GM21737 (cell line): ENCODE data around the gene TXNDC15.
"Not testable (repeated sequence)": the region's sequence is repeated elsewhere in the genome, so short reads cannot be mapped to it uniquely, and the experiment has no call there.

Source experiments
- ATAC-seq: cut with Tn5 transposase; IDR thresholded peaks from one replicate; pipeline ENCODE4 v1.9.1; 2021; ENCODE audit warnings: mild to moderate bottlenecking, moderate library complexity; ENCODE audit not compliant: unreplicated experiment

TXNDC15 gene, protein sequence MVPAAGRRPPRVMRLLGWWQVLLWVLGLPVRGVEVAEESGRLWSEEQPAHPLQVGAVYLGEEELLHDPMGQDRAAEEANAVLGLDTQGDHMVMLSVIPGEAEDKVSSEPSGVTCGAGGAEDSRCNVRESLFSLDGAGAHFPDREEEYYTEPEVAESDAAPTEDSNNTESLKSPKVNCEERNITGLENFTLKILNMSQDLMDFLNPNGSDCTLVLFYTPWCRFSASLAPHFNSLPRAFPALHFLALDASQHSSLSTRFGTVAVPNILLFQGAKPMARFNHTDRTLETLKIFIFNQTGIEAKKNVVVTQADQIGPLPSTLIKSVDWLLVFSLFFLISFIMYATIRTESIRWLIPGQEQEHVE

DNA sequence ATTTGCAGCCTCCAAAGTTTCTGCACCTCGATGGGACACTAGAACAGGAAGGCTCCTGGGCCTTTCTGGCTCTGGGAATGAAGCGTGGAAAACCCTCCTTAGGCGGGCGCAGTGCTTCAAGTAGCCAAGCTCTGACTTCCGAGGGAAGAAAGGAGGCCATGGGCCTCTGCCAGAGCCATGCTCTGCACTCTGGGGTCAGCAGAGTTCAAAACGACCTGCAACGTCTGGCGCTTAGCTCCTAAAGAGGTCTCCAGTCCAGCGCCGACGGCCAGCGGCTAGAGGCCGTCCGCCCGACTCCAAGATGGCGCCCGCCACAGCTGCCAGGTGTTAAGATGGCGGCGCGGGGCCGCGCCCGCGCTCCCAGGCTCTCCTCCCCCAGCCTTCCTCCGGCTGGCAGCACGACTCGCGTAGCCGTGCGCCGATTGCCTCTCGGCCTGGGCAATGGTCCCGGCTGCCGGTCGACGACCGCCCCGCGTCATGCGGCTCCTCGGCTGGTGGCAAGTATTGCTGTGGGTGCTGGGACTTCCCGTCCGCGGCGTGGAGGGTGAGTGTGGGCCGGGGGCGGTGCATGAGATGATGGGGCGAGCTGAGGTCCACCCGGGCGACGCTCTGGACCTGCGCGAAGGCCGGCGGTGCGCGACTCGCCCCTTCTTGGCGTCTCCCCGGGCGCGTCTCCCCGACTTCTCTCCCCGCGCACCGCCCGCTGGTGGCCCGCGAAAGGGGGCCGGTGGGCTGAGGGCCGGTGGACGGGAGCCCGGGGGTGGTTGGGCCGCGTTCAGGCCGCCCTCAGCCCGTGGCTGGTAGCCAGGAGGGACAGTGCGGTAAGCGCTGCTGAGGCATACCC is at the start of gene TXNDC15:
Gene TXNDC15, plus strand, starts transcription at position 385 of the 844 bp plus-strand sequence. Its CDS starts 57 bp downstream, at position 442.
- ATAC-seq, result peak; percentile 77

DNA sequence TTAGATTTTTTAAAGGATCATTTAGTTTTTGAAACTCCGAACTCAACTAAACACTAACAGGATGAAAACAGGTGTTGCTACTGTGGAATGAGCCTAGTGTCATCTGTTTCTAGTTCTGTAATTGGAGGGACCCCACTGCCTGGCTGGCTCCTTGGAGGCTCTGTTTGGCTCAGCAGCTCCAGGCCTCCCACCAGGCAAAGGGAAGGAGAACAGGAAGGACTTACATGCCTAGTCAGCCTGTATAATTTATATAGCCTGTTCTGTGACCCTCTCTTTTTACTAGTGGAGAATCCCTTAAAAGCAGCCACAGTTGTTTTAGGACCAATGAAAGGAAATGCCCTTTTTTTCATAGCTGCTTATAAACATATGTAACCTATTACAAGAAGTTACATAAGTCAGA is 49.5 kb upstream of the TXNDC15 start:
- no peak for ATAC-seq

DNA sequence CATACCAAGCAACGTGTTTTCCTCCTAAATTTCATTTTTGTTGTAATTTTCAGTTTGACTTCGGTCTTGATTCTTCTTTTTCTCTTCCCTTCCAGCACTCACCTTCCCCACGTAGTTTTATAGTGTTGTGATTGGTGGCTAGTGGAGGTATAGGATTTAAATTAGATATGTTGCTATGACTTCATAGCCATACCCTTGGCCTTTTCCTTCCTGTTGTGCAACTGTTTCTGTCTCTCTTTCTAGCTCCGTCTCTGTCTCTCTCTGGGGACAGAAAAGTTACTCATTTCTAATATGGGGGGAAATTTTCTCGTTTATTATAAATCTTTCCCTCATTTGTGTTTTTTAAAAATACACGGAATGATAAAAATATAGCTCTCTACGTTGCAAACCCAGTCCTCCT is 49.0 kb upstream of the TXNDC15 start:
- ATAC-seq, result no peak

DNA sequence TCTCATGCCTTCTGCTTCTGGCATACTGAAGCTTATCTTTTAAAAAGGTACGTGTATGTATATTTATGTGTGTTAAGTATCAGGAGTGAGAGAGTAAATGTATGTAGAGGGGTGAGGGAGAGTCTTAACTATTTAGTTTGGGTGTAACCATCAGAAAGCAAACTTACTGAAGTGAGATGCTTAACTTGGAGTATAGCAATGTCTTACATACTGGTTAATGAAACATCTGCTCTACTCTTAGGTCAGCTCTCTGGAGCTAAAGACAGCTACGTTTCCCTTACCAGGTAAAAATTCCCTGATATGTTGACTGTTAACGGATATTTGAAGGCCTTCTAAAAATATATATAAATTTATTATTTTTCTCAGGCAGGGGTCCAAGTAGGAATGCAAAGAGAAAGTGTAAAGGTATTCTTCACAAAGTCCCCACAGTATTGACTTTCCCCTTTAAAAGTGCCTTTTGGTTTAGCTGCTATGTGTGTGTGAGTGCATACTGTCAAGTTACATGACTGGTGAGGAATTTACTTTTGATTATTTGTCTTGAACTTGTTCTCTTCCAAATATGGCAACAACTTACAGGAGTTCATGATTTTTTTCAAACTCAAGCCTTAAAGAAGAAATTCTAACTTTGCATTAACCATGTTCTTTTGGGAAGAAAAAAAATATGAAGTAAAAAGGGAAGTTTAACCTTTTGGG is 40.7 kb upstream of the TXNDC15 start:
- ATAC-seq, result no peak

DNA sequence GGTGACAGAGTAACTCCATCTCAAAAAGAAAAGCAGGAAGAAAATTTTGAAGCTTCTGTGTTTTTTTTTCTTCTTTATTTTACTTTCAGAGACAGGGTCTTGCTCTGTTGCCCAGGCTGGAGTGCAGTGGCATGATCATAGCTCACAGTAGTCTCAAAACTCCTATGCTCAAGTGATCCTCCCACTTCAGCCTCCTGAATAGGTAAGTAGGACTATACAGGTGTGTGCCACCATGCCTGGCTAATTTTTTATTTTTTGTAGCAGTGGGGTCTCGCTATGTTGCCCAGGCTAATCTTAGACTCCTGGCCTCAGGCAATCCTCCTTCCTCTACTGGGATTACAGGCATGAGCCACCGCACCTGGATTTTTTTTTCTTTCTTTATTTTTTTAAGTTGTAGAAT is 38.5 kb upstream of the TXNDC15 start:
- ATAC-seq, result no peak

DNA sequence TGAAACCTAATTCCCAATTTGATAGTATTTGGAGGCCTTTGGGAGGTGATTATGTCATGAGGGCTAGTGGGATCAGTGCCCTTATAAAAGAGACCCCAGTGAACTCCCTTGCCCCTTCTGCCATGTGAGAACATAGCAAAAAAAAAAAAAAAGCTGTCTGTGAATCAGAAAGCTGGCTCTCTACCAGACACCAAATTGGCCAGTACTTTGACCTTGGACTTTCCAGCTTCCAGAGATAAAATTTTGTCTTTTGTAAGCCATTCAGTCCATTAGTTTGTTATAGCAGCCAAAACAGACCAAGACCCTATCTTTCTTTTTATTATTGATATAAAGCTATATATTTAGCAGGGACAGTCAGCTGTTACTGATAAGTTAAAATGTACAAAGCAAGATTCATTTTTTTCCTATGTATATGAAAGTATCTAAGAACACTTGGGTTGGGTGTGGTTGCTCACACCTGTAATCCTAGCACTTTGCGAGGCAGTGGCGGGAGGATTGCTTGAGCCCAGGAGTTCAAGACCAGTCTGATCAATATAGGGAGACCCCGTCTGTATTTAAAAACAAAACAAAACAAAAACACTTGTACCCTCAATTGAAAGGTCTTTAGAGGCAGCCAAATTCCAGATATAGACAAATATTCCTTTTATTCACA is 36.5 kb upstream of the TXNDC15 start:
- no peak for ATAC-seq

DNA sequence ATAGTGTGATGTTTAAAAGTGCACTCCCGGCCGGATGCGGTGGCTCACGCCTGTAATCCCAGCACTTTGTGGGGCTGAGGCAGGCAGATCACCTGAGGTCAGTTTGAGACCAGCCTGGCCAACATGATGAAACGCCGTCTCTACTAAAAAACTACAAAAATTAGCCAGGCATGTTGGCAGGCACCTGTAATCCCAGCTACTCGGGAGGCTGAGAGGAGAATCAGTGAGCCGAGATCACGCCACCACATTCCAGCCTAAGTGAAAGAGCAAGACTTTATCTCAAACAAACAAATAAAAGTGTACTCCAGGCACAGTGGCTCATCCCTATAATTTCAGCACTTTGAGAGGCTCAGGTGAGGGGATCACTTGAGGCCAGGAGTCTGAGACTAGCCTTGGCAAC is 35.8 kb upstream of the TXNDC15 start:
- not testable (repeated sequence) for ATAC-seq

DNA sequence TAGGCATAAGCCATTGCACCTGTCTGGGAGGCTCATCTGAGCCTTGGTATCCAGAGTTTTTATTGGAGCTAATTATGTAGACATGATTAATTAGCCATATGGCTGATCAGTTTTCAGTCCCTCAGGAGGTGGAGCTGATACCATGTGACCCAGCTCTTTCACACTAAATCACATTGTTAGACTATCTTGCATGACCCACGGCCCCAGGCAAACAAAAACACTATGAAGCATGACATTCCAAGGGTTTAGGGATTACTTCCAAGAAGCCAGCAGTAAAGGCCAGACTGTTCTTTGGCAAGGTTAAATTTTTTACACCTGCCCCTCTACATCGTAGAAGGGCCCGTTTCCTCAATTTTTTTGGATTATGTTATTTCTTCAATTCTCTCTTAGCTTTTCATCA is 33.4 kb upstream of the TXNDC15 start:
- no peak for ATAC-seq

DNA sequence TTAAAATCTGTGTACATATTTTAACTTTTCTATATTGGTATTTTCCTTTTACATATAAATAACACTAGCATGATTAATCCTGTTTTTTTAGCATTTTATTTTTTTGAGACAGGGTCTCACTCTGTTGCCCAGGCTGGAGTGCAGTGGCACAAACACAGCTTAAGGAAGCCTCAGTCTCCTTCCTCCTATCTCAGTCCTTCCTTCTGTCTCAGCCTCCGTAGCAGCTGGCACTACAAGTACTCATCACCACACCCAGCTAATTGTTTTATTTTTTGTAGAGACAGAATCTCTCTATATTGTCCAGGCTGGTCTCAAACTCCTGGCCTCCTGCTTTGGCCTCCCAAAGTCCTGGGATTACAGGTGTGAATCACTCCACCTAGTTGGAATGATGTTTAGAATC is 29.9 kb upstream of the TXNDC15 start:
- no peak for ATAC-seq

DNA sequence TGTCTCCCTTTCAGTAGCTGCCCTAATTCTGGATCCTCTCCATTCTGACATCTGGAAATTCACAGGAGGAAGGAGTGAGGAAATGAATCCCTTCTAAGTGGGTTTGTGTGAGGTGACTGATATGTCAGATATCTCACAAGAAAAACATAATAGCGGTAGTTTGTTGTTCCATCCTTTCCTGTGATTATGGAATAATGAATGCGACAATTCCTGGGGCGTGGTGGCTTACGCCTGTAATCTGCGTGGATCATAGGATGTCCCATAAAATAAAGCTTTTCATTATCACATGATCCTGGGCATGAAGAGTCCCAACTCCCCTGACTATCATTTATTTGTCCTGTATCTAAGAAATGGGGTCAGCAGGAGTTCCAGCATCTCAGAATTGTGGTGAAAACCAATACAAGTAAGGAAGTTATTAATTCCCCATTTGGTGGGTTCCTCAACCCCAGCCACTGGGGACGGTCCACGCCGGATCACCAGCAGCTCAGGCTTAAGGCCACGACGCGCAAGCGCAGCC is 28.8 kb upstream of the TXNDC15 start:
- no peak for ATAC-seq

DNA sequence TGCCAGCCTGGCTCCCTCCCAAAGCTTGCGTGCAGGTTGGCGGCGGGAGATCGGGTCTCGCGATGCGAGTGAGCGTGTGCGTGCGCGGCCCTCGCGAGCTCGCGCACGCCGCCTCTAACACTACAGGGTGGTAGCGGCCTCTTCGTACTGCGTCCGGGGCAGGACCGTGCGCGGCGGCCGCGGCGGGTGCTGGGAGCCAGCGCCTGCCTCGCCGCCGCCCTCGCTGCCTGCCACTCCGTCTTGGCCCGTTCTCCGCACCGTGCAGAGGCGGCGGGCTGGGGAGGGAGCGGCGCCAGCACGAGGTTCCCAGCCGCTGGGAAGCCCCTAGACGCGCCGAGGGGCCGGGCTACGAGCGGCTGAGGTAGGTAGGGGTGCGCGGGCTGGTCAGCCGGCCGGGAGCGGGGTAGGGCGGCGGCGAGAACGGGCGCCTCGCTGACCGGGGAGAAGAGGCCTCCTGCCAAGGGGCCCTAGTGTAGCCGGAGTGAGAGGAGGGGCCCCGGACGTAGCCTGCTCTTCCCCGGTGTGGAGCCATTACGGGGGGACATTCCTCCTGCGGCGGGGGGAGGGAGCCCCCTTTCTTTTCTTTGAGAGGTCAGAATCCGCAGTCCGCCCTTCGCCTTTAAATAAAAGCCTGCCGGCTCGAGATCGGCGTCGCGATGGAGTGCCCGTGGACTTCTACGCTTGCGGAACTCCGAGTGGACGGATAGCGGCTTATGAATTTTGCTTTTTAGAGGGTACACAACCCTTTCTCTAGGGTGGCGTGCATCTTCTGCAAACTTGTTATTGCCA is 28.1 kb upstream of the TXNDC15 start, which contains the start of gene C5orf24:
Gene C5orf24, plus strand, starts transcription at position 117 of the 789 bp plus-strand sequence. CDS start 8,933 bp downstream, outside the sequence.
- ATAC-seq, result peak; percentile 97

DNA sequence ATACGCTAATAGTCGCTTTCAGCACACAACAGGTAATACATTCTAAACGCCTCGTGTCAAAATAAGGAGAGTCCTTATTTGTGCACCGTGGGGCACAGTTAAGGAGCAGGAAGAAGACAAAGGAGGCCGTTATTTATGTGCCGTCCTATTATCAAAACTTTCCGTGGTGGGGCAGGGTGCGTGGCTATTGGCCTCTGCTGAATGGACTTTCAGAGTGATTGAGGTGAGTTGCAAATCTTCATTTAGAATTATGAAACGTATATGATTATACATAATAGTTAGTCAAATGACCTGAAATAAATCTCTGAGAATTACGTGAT is 27.6 kb upstream of the TXNDC15 start:
- ATAC-seq, result no peak

DNA sequence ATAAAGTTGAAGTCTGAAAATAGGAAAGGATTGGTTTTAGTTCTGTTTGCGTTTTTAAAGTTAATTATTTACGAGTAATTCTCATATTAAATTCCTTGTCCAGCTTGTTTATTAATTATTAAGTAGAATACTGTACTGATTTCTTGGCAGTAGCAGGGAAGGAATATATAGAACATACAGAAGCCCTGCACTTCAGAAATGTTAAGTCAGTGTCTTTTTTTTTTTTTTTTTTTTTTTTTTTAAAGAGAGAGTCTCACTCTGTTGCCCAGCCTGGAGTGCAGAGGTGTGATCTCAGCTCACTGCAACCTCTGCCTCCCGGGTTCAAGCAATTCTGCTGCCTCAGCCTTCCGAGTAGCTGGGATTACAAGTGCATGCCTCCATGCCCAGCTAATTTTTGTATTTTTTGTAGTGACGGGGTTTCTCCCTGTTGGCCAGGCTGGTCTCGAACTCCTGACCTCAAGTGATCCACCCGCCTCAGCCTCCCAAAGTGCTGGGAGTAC is 24.7 kb upstream of the TXNDC15 start:
- not testable (repeated sequence) for ATAC-seq

DNA sequence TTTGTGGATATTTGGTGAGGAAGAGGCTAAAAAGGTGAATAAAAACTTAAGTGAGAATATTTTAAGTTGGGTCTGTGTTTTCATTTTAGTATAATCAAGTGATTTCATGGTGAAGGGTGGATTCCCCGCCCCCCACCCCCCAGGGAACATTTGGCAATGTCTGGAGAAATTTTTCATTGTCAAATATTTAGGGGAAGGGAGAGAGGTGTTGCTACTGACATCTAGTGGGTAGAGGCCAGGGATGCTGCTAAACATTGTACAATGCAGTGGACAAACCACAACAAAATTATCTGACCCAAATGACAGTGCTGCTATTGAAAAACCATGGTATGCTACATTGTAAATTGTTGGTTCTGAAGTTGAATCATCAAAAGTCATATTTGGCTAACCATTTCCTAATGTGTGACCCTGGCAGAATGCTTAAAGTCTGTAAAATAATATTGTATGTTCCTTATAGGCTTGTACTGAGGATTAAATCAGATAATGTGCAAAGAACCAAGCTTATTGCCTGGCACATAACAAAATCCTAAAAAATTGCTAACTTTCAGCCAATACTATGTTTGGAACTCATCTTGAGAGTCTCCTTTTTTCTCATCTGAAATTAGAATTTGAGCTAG is 22.8 kb upstream of the TXNDC15 start:
- ATAC-seq, result no peak

DNA sequence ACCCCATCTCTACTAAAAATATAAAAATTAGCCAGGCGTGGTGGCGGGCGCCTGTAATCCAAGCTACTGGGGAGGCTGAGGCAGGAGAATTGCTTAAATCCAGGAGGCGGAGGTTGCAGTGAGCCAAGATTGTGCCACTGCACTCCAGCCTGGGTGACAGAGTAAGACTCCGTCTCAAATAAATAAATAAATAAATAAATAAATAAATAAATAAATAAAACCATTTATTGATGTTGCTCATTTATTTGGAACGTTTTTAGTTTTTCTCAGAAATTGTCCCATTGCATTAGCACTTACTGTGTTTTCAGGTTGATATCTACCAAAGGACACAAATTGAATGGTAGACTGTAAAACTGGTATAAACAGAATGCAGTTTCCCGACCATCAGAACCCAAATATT is 17.7 kb upstream of the TXNDC15 start:
- ATAC-seq, result not testable (repeated sequence)

DNA sequence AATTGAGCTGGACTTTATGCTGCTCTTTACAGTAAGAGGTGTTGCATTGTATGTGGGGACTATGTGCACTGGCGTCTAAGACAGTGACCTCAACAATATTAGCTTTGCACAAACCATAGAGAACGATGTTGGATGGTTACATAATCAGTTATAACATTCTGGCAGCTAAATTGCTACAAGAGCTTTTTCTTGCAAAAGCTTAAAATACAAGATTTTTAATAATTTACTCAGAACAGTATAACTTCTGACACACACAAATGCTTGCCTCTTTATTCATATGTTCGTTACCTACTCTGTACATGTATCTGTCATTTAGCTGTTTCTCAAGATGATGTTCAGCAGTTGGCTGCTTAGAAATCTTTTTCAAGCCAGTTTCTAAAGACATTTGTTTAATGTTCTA is 16.8 kb upstream of the TXNDC15 start:
- no peak for ATAC-seq

DNA sequence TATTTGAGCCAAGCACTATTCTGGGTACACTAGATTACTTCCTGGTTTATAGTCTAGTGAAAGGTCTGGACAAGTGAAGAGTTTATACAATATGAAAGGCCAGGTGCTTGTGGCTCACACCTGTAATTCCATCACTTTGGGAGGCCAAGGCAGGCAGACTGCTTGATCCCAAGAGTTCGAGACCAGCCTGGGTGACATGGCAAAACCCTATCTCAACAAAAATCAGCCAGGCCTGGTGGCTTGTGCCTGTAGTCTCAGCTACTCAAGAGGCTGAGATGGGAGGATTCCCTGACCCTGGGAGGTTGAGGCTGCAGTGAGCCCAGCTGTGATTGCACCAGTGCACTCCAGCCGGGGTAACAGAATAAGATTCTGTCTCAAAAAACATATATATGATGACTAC is 9.5 kb upstream of the TXNDC15 start:
- no peak for ATAC-seq

DNA sequence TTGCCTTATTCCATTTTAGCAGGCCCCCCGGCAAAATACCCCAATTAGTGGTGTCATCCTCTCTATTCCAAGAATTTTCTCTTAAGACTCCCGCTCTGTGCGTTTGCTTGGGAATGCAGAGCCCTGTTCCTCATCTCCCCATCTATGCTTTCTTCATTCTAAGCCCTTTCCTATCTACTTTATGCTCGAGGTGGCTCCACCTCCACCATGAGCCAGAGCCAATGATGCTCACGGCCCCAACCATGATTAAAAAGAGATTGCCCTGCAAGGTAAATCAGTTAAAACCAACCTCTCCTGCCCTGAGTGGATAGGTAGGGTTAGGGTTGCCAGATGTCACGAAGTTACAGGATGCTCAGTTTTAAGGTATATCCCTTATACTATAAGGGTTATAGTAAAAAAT is 677 bp upstream of the TXNDC15 start:
- no peak for ATAC-seq
